Measurements from ENCODE around the gene CAD. TPM values are rescaled to one million over a fixed set of nuclear protein-coding genes. Genes with fewer than 3 reads are reported as not detected.

CAD gene
- total RNA-seq, 2 donors from 2014 or later: 18.4 to 36.9 TPM

GRCh38 chr2:27221166-27221565, 4.0 kb downstream of the CAD start:
- Histone ChIP-seq H3K4me1 (peaks cover 17% of the 10 kb centered on the region), H3K36me3 (replicated peaks in 1 of 2; ENCODE audit: insufficient read depth in 1 of 2, low read depth in 2 of 2) (peaks cover 0 to 18% of the 10 kb centered on the region in 2 donors), H3K27me3 (no peaks in the 10 kb centered on the region), H3K4me3 (no peak overlapping the region), H3K9me3 (no peaks in the 10 kb centered on the region), H3K27ac (no peak overlapping the region)
- WGBS, 2 donors: 81 to 97% methylated on average over 3 of the region's 3 CpGs
- intact Hi-C loops (cut with DNase I): no loop called here
- TF ChIP-seq POLR2A (IDR thresholded peaks at IDR 0.05): no peak
- no peak for TF ChIP-seq CTCF (IDR thresholded peaks at IDR 0.05)
- ATAC-seq (no peak), DNase-seq (no peak)

- Histone ChIP-seq H3K27me3 (no peaks in the 10 kb centered on the region), H3K4me3 (no peak overlapping the region), H3K4me1 (peaks cover 10% of the 10 kb centered on the region), H3K36me3 (replicated peaks in 1 of 2; ENCODE audit: insufficient read depth in 1 of 2, low read depth in 2 of 2) (peaks cover 0 to 22% of the 10 kb centered on the region in 2 donors), H3K27ac (no peak overlapping the region), H3K9me3 (no peaks in the 10 kb centered on the region)
- DNase-seq (no peak), ATAC-seq (no peak)
- intact Hi-C loops (cut with DNase I): no loop called here
- TF ChIP-seq POLR2A (IDR thresholded peaks at IDR 0.05): no peak
- no peak for TF ChIP-seq CTCF (IDR thresholded peaks at IDR 0.05)
- WGBS, 2 donors: 91 to 95% methylated on average over 5 of the region's 5 CpGs
Measured at GRCh38 chr2:27222407-27222806, 5.2 kb downstream of the CAD start.

GRCh38 chr2:27223416-27223815, 6.2 kb downstream of the CAD start:
- intact Hi-C loops (cut with DNase I): no loop called here
- Histone ChIP-seq H3K4me1 (peaks cover 3% of the 10 kb centered on the region), H3K9me3 (no peaks in the 10 kb centered on the region), H3K27ac (no peak overlapping the region), H3K4me3 (no peak overlapping the region), H3K27me3 (no peaks in the 10 kb centered on the region), H3K36me3 (replicated peaks in 1 of 2; ENCODE audit: insufficient read depth in 1 of 2, low read depth in 2 of 2) (peaks cover 0 to 25% of the 10 kb centered on the region in 2 donors)
- no peak for ATAC-seq
- DNase-seq: no peak
- 90 to 96% methylated on average over 6 of the region's 6 CpGs for WGBS, 2 donors
- TF ChIP-seq POLR2A (IDR thresholded peaks at IDR 0.05) (no peak), CTCF (IDR thresholded peaks at IDR 0.05) (no peak)

- no peak for TF ChIP-seq CTCF (IDR thresholded peaks at IDR 0.05)
- no peaks in the 10 kb centered on the region for H3K9me3 ChIP-seq
- H3K27me3 ChIP-seq: no peaks in the 10 kb centered on the region
- intact Hi-C loops (cut with DNase I): no loop called here
- H3K36me3 ChIP-seq (replicated peaks in 1 of 2; ENCODE audit: insufficient read depth in 1 of 2, low read depth in 2 of 2): peaks cover 0 to 25% of the 10 kb centered on the region in 2 donors
- no peaks in the 10 kb centered on the region for H3K4me1 ChIP-seq
- no peak for ATAC-seq
- WGBS, 2 donors: 92 to 95% methylated on average over 9 of the region's 9 CpGs
- H3K4me3 ChIP-seq: no peak overlapping the region
- DNase-seq: no peak
- H3K27ac ChIP-seq: no peak overlapping the region
Measured at GRCh38 chr2:27225526-27225925, 8.4 kb downstream of the CAD start.

GRCh38 chr2:27227501-27227900, 10.3 kb downstream of the CAD start:
- H3K4me3 ChIP-seq: no peak overlapping the region
- H3K27me3 ChIP-seq: no peaks in the 10 kb centered on the region
- ATAC-seq: no peak
- intact Hi-C loops (cut with DNase I): no loop called here
- no peaks in the 10 kb centered on the region for H3K4me1 ChIP-seq
- peaks cover 2 to 27% of the 10 kb centered on the region in 2 donors for H3K36me3 ChIP-seq (replicated peaks in 1 of 2; ENCODE audit: insufficient read depth in 1 of 2, low read depth in 2 of 2)
- no peaks in the 10 kb centered on the region for H3K9me3 ChIP-seq
- no peak overlapping the region for H3K27ac ChIP-seq
- WGBS, 2 donors: 64 to 69% methylated on average over 2 of the region's 2 CpGs
- no peak for DNase-seq
- TF ChIP-seq POLR2A (IDR thresholded peaks at IDR 0.05) (no peak), CTCF (IDR thresholded peaks at IDR 0.05) (no peak)
